Upper lobe of right lung (tissue), 1 donor: ENCODE data around the gene TMEM79. TPM values are rescaled to one million over a fixed set of nuclear protein-coding genes. Genes with fewer than 3 reads are reported as not detected.

Source experiments
- ATAC-seq: fragments of 200-7000 bp; cut with Tn5 transposase; one replicate; pipeline ENCODE4 v1.9.1; 2020; ENCODE audit warnings: mild to moderate bottlenecking, moderate library complexity
- DNase-seq: peaks from one replicate; pipeline ENCODE4 v3.0.0-alpha.2; 2020
- H3K27ac ChIP-seq: fragments of 200-600 bp; one replicate; pipeline ENCODE4 v1.8.0; 2022
- H3K27me3 ChIP-seq: fragments of 200-600 bp; one replicate; pipeline ENCODE4 v1.8.0; 2022; ENCODE audit warnings: mild to moderate bottlenecking
- H3K36me3 ChIP-seq: fragments of 200-600 bp; one replicate; pipeline ENCODE4 v1.8.0; 2022
- H3K4me1 ChIP-seq: fragments of 200-600 bp; one replicate; pipeline ENCODE4 v1.8.0; 2022
- H3K4me3 ChIP-seq: fragments of 200-600 bp; one replicate; pipeline ENCODE4 v1.8.0; 2022; ENCODE audit warnings: mild to moderate bottlenecking
- H3K9me3 ChIP-seq: fragments of 200-600 bp; one replicate; pipeline ENCODE4 v1.8.0; 2022
- CTCF ChIP-seq: fragments of 200-600 bp; IDR thresholded peaks from one replicate; pipeline ENCODE4 v1.8.0; 2022; ENCODE audit warnings: antibody characterized with exemption
- intact Hi-C: fragments of 100-400 bp; cut with DNase I; formaldehyde crosslinking; loops from one replicate; pipeline ENCODE4 v1.11.0; 2022
- total RNA-seq: library from RNA; stranded (reverse); fragmentation: NEBNext Ultra II Directional; extraction: Animal tissue kit (Norgen Biotek cat#: 25700); gene quantifications from one replicate; pipeline ENCODE4 v1.2.1, GENCODE V29; 2021
- donor health status: DM: no; HTN: yes; CAD: no; lungs with severe emphysema.

Gene TMEM79
- total RNA-seq, 1 donor from 2014 or later, result 3.3 TPM

GRCh38 chr1:156276532-156276931 is 7.6 kb upstream of the TMEM79 start:
- TF ChIP-seq CTCF, result no peak
- Histone ChIP-seq H3K4me3 (no peak overlapping the region), H3K27me3 (no peaks in the 10 kb centered on the region), H3K27ac (no peak overlapping the region), H3K9me3 (no peaks in the 10 kb centered on the region), H3K4me1 (peaks cover 22% of the 10 kb centered on the region), H3K36me3 (peaks cover 85% of the 10 kb centered on the region)
- ATAC-seq (no peak), DNase-seq (no peak)
- intact Hi-C loops, result no loop called here

GRCh38 chr1:156276966-156277381 is 7.2 kb upstream of the TMEM79 start:
- Histone ChIP-seq H3K4me1 (peaks cover 26% of the 10 kb centered on the region), H3K9me3 (no peaks in the 10 kb centered on the region), H3K4me3 (no peak overlapping the region), H3K27ac (no peak overlapping the region), H3K27me3 (no peaks in the 10 kb centered on the region), H3K36me3 (peaks cover 80% of the 10 kb centered on the region)
- peak; percentile 63 for ATAC-seq
- intact Hi-C loops, result no loop called here
- DNase-seq, result no peak
- TF ChIP-seq CTCF, result no peak

GRCh38 chr1:156279837-156280236 is 4.3 kb upstream of the TMEM79 start:
- DNase-seq, result no peak
- intact Hi-C loops, result no loop called here
- H3K4me3 ChIP-seq, result no peak overlapping the region
- no peaks in the 10 kb centered on the region for H3K27me3 ChIP-seq
- no peaks in the 10 kb centered on the region for H3K9me3 ChIP-seq
- peaks cover 35% of the 10 kb centered on the region for H3K4me1 ChIP-seq
- TF ChIP-seq CTCF, result no peak
- no peak overlapping the region for H3K27ac ChIP-seq
- H3K36me3 ChIP-seq, result peaks cover 52% of the 10 kb centered on the region
- no peak for ATAC-seq

- DNase-seq, result no peak
- ATAC-seq, result no peak
- intact Hi-C loops, result no loop called here
- H3K4me3 ChIP-seq, result peak overlapping the region; percentile 67
- no peak for TF ChIP-seq CTCF
- H3K4me1 ChIP-seq, result peaks cover 35% of the 10 kb centered on the region
- no peak overlapping the region for H3K27ac ChIP-seq
- H3K9me3 ChIP-seq, result no peaks in the 10 kb centered on the region
- H3K36me3 ChIP-seq, result peaks cover 37% of the 10 kb centered on the region
- no peaks in the 10 kb centered on the region for H3K27me3 ChIP-seq
Observed at GRCh38 chr1:156281281-156281680, 2.8 kb upstream of the TMEM79 start.

GRCh38 chr1:156281693-156282478 is 2.2 kb upstream of the TMEM79 start:
- Histone ChIP-seq H3K4me3 (peak overlapping the region; percentile 67), H3K36me3 (peaks cover 31% of the 10 kb centered on the region), H3K4me1 (peaks cover 32% of the 10 kb centered on the region), H3K27me3 (no peaks in the 10 kb centered on the region), H3K9me3 (no peaks in the 10 kb centered on the region), H3K27ac (peak overlapping the region; percentile 88)
- intact Hi-C loops, result no loop called here
- DNase-seq (no peak), ATAC-seq (peak; percentile 14)
- TF ChIP-seq CTCF, result no peak
